Karpas-422 (cell line): ENCODE measurements around the gene KCNIP1. TPM values are rescaled to one million over a fixed set of nuclear protein-coding genes. Genes with fewer than 3 reads are reported as not detected.
"Not testable (repeated sequence)": the region's sequence is repeated elsewhere in the genome, so short reads cannot be mapped to it uniquely, and the experiment has no call there.

ENCODE experiments used
- DNase-seq: peaks from one replicate; pipeline ENCODE4 v3.0.0-alpha.2; 2015
- H2AFZ ChIP-seq: fragments of 200-600 bp; sonication (generic); 2 replicates; pipeline ENCODE4 v1.6.1; 2014; ENCODE audit warnings: antibody characterized with exemption, low read length, mixed read lengths
- H3K27ac ChIP-seq: fragments of 200-600 bp; sonication (generic); 2 replicates; pipeline ENCODE4 v1.5.1; 2014; ENCODE audit warnings: mild to moderate bottlenecking, low read length, moderate library complexity
- H3K27me3 ChIP-seq: fragments of 200-600 bp; sonication (generic); 2 replicates; pipeline ENCODE4 v1.6.1; 2014; ENCODE audit warnings: low read length, mixed read lengths
- H3K36me3 ChIP-seq: fragments of 200-600 bp; sonication (generic); 2 replicates; pipeline ENCODE4 v1.6.1; 2014; ENCODE audit warnings: low read length, mixed read lengths; ENCODE audit not compliant: insufficient read depth
- H3K4me1 ChIP-seq: fragments of 200-600 bp; sonication (generic); 2 replicates; pipeline ENCODE4 v1.6.1; 2014; ENCODE audit warnings: mild to moderate bottlenecking, low read length, mixed read lengths
- H3K4me2 ChIP-seq: fragments of 200-600 bp; sonication (generic); 2 replicates; pipeline ENCODE4 v1.6.1; 2014; ENCODE audit warnings: low read length, low read depth, mild to moderate bottlenecking; ENCODE audit not compliant: poor library complexity, severe bottlenecking
- H3K4me3 ChIP-seq: fragments of 200-600 bp; sonication (generic); 2 replicates; pipeline ENCODE4 v1.5.1; 2014; ENCODE audit warnings: mild to moderate bottlenecking, antibody characterized with exemption, low read length, mixed read lengths
- H3K79me2 ChIP-seq: fragments of 200-600 bp; sonication (generic); 2 replicates; pipeline ENCODE4 v1.6.1; 2014; ENCODE audit warnings: mild to moderate bottlenecking, low read length, mixed read lengths
- H3K9ac ChIP-seq: fragments of 200-600 bp; sonication (generic); 2 replicates; pipeline ENCODE4 v1.6.0; 2014; ENCODE audit warnings: low read length
- H3K9me2 ChIP-seq: fragments of 200-600 bp; sonication (generic), shearing (Covaris generic); replicated peaks from 2 replicates; pipeline ENCODE4 v1.6.0; 2014; ENCODE audit warnings: mild to moderate bottlenecking, low read length, moderate library complexity; ENCODE audit not compliant: insufficient read depth
- H3K9me3 ChIP-seq: fragments of 300-700, 200-600 bp; sonication (generic); 2 replicates; pipeline ENCODE4 v1.6.1; 2014; ENCODE audit warnings: low read length, mixed read lengths
- H4K20me1 ChIP-seq: fragments of 200-600 bp; sonication (generic); 2 replicates; pipeline ENCODE4 v1.6.1; 2014; ENCODE audit warnings: mild to moderate bottlenecking, antibody characterized with exemption, low read length, low read depth; ENCODE audit not compliant: insufficient read depth
- total RNA-seq: library from RNA; depleted of rRNA; stranded (reverse); fragments of >200 nt; shearing (Covaris generic); gene quantifications from 2 replicates; pipeline ENCODE4 v1.2.3, GENCODE V29; 2014; ENCODE audit warnings: low replicate concordance

KCNIP1 gene
- total RNA-seq, 1 experiment from 2014 or later: not detected

- no peak overlapping the region for H3K4me3 ChIP-seq
- no peaks in the 10 kb centered on the region for H3K9me2 ChIP-seq
- no peak overlapping the region for H3K27ac ChIP-seq
- H3K27me3 ChIP-seq: no peaks in the 10 kb centered on the region
- no peaks in the 10 kb centered on the region for H3K36me3 ChIP-seq
- no peak overlapping the region for H3K4me2 ChIP-seq
- no peaks in the 10 kb centered on the region for H3K9me3 ChIP-seq
- H3K9ac ChIP-seq: no peak overlapping the region
- no peaks in the 10 kb centered on the region for H3K79me2 ChIP-seq
- H3K4me1 ChIP-seq: no peaks in the 10 kb centered on the region
- H4K20me1 ChIP-seq: no peaks in the 10 kb centered on the region
- no peak overlapping the region for H2AFZ ChIP-seq
- DNase-seq: no peak
These were observed 257.9 kb downstream of the KCNIP1 start for GRCh38 chr5:170761708-170762066.

GRCh38 chr5:170762298-170762697, 258.5 kb downstream of the KCNIP1 start:
- H2AFZ ChIP-seq, H3K4me1 ChIP-seq, H3K36me3 ChIP-seq, H3K79me2 ChIP-seq, H3K27me3 ChIP-seq, H3K4me3 ChIP-seq, H3K4me2 ChIP-seq, DNase-seq, H3K27ac ChIP-seq, H3K9me3 ChIP-seq, H3K9me2 ChIP-seq, H4K20me1 ChIP-seq, H3K9ac ChIP-seq: not testable (repeated sequence)

- not testable (repeated sequence) for H2AFZ ChIP-seq, DNase-seq, H3K79me2 ChIP-seq, H3K9me3 ChIP-seq, H3K9me2 ChIP-seq, H3K27ac ChIP-seq, H3K4me3 ChIP-seq, H3K4me1 ChIP-seq, H3K4me2 ChIP-seq, H3K9ac ChIP-seq, H4K20me1 ChIP-seq, H3K36me3 ChIP-seq, H3K27me3 ChIP-seq
These were observed 262.0 kb downstream of the KCNIP1 start for GRCh38 chr5:170765868-170766267.

- H3K9ac ChIP-seq: no peak overlapping the region
- H3K36me3 ChIP-seq: no peaks in the 10 kb centered on the region
- no peak overlapping the region for H3K4me2 ChIP-seq
- H3K27me3 ChIP-seq: no peaks in the 10 kb centered on the region
- no peak overlapping the region for H3K27ac ChIP-seq
- no peaks in the 10 kb centered on the region for H4K20me1 ChIP-seq
- H3K9me3 ChIP-seq: no peaks in the 10 kb centered on the region
- H2AFZ ChIP-seq: no peak overlapping the region
- H3K9me2 ChIP-seq: no peaks in the 10 kb centered on the region
- H3K4me1 ChIP-seq: no peaks in the 10 kb centered on the region
- H3K79me2 ChIP-seq: no peaks in the 10 kb centered on the region
- H3K4me3 ChIP-seq: no peak overlapping the region
- DNase-seq: no peak
These were observed 265.4 kb downstream of the KCNIP1 start for GRCh38 chr5:170769246-170769645.

- H3K4me2 ChIP-seq: no peak overlapping the region
- no peaks in the 10 kb centered on the region for H3K36me3 ChIP-seq
- H3K27ac ChIP-seq: no peak overlapping the region
- no peak overlapping the region for H3K9ac ChIP-seq
- no peak overlapping the region for H2AFZ ChIP-seq
- H3K4me3 ChIP-seq: no peak overlapping the region
- no peaks in the 10 kb centered on the region for H3K9me2 ChIP-seq
- H3K9me3 ChIP-seq: no peaks in the 10 kb centered on the region
- H3K79me2 ChIP-seq: no peaks in the 10 kb centered on the region
- no peaks in the 10 kb centered on the region for H4K20me1 ChIP-seq
- H3K4me1 ChIP-seq: no peaks in the 10 kb centered on the region
- no peaks in the 10 kb centered on the region for H3K27me3 ChIP-seq
- peak; percentile 49 for DNase-seq
These were observed 266.1 kb downstream of the KCNIP1 start for GRCh38 chr5:170769898-170770416.

- no peaks in the 10 kb centered on the region for H3K36me3 ChIP-seq
- no peak overlapping the region for H3K27ac ChIP-seq
- no peak overlapping the region for H2AFZ ChIP-seq
- H3K27me3 ChIP-seq: no peaks in the 10 kb centered on the region
- H4K20me1 ChIP-seq: no peaks in the 10 kb centered on the region
- H3K79me2 ChIP-seq: no peaks in the 10 kb centered on the region
- no peak overlapping the region for H3K4me2 ChIP-seq
- H3K9me2 ChIP-seq: no peaks in the 10 kb centered on the region
- DNase-seq: no peak
- H3K9ac ChIP-seq: no peak overlapping the region
- H3K4me1 ChIP-seq: peaks cover 4% of the 10 kb centered on the region
- H3K4me3 ChIP-seq: no peak overlapping the region
- H3K9me3 ChIP-seq: no peaks in the 10 kb centered on the region
These were observed 267.7 kb downstream of the KCNIP1 start for GRCh38 chr5:170771496-170771895.

GRCh38 chr5:170773024-170773985, 269.5 kb downstream of the KCNIP1 start:
- Histone ChIP-seq H3K27me3 (no peaks in the 10 kb centered on the region), H3K4me2 (no peak overlapping the region), H4K20me1 (no peaks in the 10 kb centered on the region), H3K4me3 (no peak overlapping the region), H3K27ac (no peak overlapping the region), H3K36me3 (no peaks in the 10 kb centered on the region), H3K4me1 (peaks cover 4% of the 10 kb centered on the region), H3K79me2 (no peaks in the 10 kb centered on the region), H3K9me3 (no peaks in the 10 kb centered on the region), H3K9me2 (no peaks in the 10 kb centered on the region), H3K9ac (no peak overlapping the region), H2AFZ (no peak overlapping the region)
- no peak for DNase-seq

- DNase-seq: no peak
These were observed 271.0 kb downstream of the KCNIP1 start for GRCh38 chr5:170774831-170775230.

More at GRCh38 chr5:170774831-170775230, 271.0 kb downstream of the KCNIP1 start:
- Histone ChIP-seq H3K4me3 (no peak overlapping the region), H4K20me1 (no peaks in the 10 kb centered on the region), H3K9me2 (no peaks in the 10 kb centered on the region), H3K9me3 (no peaks in the 10 kb centered on the region), H3K4me1 (peaks cover 4% of the 10 kb centered on the region), H3K9ac (no peak overlapping the region), H3K27me3 (no peaks in the 10 kb centered on the region), H3K36me3 (no peaks in the 10 kb centered on the region), H2AFZ (no peak overlapping the region), H3K27ac (no peak overlapping the region), H3K79me2 (no peaks in the 10 kb centered on the region), H3K4me2 (no peak overlapping the region)
